ELF-1 (cell line): ENCODE measurements around the gene INPP5A.
"Not testable (repeated sequence)": the region's sequence is repeated elsewhere in the genome, so short reads cannot be mapped to it uniquely, and the experiment has no call there.

Experiments
- DNase-seq: peaks from one replicate; pipeline ENCODE4 v3.0.0-alpha.2; 2016; ENCODE audit warnings: low read depth, low spot score

INPP5A gene

DNA sequence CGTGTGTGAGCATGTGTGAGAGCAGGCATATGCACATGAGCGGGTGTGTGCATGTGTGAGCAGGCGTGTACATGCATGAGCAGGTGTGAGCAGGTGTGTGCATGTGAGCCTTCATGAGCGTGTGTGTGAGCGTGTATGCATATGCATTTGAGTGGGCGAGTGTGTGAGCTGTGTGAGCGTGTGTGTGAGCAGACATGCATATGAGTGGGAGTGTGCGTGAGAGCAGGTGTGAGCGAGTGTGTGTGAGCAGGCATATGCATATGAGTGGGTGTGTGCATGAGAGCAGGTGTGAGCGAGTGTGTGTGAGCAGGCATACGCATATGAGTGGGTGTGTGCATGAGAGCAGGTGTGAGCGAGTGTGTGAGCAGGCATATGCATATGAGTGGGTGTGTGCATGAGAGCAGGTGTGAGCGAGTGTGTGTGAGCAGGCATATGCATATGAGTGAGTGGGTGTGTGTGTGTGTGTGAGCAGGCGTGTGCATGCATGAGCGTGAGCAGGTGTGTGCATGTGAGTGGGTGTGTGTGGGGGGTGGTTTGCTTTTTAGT is 217.7 kb downstream of the INPP5A start:
- DNase-seq, result no peak

- no peak for DNase-seq
These were observed 219.0 kb downstream of the INPP5A start for GRCh38 chr10:132756591-132756990.

DNA sequence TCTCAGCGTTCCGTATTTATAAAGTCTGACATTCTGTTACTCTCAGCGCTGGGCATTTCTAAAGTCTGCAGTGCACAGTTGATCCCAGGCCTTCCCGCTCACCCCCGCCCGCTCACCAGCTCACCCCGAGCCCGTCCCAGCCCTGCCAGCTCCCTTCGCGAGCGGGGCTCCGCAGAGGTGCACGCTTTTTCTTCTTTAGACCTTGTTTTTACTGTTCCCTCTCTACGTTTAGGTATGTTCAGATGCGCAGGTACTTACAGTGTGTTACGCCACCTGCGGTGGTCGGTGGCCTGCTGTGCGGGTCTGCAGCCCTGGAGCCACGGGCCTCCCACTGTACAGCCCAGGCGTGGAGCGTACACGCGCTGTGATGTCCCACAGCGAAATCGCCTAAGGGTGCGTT is 219.6 kb downstream of the INPP5A start:
- no peak for DNase-seq

DNA sequence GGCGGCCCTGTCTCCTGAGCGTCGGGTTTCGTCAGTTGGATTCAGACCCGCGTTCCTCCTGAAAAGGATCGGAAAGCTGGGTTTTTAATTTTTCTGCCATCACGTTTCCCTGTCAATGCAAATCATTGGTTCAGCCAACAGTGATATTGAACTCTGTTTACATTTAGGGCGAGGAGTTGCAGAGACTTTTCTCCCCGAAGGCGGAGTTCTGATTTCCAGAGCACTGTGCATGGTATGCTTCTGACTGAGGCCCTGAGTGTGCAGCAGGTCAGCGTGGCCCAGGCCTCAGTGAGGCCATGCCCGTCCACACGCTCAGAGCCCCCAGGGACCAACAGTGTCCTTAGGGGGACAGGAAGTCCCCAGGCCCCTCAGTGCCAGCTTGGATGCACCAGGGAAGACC is 221.3 kb downstream of the INPP5A start:
- DNase-seq, result no peak

- no peak for DNase-seq
These were observed 223.9 kb downstream of the INPP5A start for GRCh38 chr10:132761395-132762060.

DNA sequence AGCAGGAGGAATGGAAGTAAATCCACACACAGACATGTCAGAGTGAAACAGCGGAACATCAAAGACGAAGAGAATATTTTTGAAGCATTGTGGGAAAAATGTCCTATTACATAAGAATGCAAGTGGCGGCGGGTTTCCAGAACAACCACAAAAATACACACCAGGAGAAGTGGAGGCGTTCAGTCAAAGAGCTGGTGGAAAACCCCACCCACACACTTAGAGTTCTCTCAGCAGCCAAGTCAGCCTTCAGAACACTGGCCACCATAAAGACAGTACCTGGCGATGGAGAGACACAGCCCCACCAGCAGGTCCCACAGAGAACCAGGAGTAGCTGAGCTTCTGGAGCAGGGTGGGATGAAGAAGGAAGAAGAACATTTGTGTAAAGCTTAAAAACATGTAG is 224.7 kb downstream of the INPP5A start:
- no peak for DNase-seq

GRCh38 chr10:132763545-132763944 is 226.0 kb downstream of the INPP5A start:
- no peak for DNase-seq

GRCh38 chr10:132764108-132764507 is 226.5 kb downstream of the INPP5A start:
- DNase-seq, result no peak

DNA sequence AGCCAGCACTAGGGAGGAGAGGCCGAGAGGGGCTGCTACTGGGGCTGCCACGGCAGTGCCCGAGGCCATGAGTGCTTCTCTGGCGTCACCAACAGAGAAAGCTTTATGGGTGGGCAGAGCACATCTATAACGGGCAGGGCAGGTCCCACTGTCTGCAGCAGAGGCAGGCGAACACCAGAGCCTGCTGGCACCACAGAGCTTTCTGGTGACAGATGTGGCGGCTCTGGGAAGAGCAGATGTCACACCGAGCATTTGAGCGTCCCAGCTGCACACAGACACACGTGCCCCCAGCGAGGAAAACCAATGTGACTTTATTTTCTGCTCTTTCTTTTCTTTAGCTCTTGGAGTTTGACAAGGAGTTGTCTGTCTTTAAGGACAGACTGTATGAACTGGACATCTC is 227.8 kb downstream of the INPP5A start:
- DNase-seq, result no peak

GRCh38 chr10:132766291-132766690 is 228.7 kb downstream of the INPP5A start:
- DNase-seq, result no peak

- DNase-seq, result no peak
These were observed 231.0 kb downstream of the INPP5A start for GRCh38 chr10:132768346-132769248.

DNA sequence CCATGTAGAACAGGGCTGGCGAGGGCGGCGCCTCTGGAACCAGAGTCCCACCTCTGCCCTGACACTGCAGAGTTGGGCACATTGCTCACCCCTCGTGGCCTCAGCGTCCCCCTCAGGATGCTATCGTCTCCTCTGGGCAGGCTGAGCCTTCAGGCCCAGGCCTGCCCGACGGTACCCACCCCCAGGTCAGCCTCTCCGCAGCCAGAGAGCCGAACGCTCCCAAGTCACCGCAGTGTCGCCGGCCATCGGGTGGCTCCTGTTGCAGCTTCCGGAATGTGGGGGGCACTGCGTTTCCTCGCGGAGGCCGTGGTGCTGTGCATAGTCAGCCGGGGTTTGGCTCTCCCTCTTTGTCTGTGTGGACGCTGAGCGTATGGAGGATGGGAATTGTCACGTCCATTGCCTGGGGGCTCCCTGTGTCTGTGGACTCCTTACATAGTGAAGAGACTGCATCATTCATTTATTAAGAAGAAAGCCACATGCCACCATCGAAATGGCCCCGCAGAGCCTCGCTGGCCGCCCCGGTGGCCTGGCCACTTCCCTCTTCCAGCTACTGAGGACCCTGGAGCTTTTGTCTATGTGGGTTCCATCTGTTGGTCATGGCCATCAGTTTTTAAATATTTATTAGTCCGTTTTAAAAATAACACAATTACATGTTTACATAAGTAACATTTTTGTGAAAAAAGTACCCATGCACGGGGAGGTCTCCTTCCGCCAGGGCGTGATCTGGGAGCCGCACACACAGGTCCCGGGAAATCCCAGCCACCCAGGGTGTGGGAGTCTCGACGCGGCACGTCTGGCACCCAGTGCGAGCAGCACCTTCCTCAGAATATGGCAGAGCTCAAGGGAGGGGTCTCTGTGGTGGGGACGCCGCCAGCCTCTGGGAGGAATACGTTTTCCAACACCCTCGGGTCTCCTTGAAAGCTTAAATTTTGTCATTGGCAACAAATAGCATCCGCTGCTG is 232.8 kb downstream of the INPP5A start:
- no peak for DNase-seq

DNA sequence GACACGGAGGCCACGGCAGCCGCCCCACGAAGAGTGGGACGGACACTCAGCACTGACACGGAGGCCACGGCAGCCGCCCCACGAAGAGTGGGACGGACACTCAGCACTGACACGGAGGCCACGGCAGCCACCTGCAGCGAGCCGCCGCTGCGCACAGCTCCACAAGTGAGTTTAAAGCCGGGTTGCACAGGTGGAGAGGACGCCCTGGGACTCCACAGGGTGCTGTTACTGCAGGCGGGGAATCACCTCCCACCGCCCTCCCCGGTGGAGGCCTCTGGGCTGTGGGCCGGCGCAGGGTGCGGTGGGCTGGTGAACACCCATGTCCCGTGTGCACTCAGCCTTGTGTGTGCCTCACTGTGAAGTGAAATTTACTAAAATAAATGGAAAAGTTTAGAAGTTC is 235.2 kb downstream of the INPP5A start:
- not testable (repeated sequence) for DNase-seq

DNA sequence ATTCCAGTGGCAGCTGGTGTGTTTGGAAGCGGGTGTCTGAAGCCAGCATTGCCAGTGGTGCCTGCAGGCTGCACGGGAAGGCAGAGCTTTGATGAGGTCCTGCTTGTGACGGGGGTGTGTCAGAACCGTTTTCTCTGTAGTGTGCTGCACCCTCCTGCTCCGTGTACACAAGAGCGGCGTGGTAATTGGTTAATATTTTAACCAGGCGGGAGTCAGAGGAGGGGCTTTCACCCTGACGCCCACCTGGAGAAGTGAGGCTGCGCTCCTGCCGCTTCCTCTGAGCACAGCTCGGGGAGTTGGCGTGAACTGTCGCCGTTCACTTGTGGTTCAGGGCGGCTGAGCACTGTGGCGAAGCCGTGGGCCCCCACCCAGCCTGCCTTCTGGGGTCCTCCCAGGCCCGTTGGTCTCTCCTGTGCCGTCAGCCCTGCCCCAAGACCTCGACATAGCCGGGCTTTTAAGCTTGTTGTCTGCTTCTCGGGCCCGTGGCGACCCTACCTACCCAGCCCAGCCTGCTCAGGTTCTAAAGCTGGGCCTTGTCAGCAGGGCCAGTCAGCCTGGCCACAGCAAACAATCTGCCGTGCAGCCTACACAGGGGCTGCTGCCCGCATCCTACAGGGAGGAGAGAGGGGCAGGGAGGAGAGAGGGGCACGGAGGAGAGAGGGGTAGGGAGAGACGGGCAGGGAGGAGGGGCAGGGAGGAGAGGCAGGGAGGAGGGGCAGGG is 236.8 kb downstream of the INPP5A start:
- no peak for DNase-seq

- no peak for DNase-seq
These were observed 237.6 kb downstream of the INPP5A start for GRCh38 chr10:132774902-132775863.

DNA sequence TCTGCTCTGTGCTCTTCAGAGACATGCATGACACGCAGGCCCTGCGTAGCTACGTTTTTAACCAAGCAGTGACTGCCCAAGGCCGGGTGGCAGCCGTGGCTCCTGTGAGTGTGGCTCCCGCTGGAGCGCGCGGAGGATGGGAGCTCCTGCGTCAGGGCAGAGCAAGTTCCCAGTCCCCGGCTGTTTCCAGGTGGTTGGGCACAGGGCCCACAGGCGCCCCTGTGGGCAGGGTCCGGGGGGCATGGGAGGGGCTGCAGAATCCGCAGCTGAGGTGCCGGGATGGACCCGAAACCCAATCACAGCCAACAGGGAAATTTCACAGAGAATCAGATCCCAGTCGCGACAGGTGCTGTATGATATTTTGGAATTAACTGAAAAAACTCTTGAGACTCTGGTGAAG is 238.6 kb downstream of the INPP5A start:
- DNase-seq, result no peak

- no peak for DNase-seq
These were observed 239.2 kb downstream of the INPP5A start for GRCh38 chr10:132776821-132777220.

GRCh38 chr10:132777441-132777840 is 239.9 kb downstream of the INPP5A start:
- no peak for DNase-seq

DNA sequence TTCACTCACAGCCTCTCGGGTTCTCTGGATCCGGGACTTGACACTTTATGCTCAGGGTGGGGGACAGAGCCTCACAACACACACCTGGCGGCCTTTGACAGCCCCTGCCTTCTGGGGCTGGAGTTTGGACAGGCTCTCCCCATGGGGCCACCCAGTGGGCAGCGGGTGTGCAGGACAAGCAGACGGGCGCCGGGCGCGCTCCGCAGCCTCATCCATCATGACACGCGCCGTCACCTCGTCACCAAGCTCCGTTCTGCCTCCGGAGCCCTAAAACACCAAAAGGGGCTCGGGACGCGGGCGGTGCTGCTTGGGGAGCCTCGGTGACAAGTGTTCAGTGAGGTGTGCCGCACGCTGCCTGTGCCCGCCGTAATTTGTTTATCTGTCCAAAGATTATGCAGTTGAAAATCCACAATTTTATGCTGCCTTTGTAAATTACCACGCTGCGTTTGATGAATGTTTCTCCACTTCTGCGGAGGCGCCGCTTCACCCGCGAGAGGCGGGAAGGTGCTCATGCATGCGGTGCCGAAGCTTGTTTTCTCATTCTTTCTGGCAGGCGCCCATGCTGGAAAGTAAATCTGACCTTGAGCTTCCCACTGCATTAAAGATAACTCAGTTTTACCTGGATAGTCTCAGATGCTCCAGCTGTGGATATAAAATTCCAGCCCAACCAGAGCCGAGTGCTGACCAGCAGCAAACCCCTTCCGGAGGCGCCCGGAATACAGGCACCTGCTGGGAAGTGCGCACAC is 242.1 kb downstream of the INPP5A start:
- DNase-seq, result no peak
